K562 (cell line): Measurements from ENCODE around the gene ACTN1. TPM values are rescaled to one million over a fixed set of nuclear protein-coding genes. Genes with fewer than 3 reads are reported as not detected.
"Not testable (repeated sequence)": the region's sequence is repeated elsewhere in the genome, so short reads cannot be mapped to it uniquely, and the experiment has no call there.

ENCODE experiments used
- ATAC-seq: fragments of 200-7000 bp; cut with Tn5 transposase; 3 replicates; pipeline ENCODE4 v1.9.1; 2020; ENCODE audit warnings: moderate library complexity
- BruUV-seq: library from RNA; stranded (reverse); fragments of 400-500 nt; replicated peaks from 2 replicates; lab custom pipeline; 2021; lab: Mats Ljungman, UMichigan
- CTCF ChIA-PET: fragments of 300-600 bp; formaldehyde crosslinking; extraction: SDS; loops from one replicate; lab custom pipeline; 2021; ENCODE audit warnings: low intra/inter-chr PET ratio; lab: Yijun Ruan, JAX
- POLR2A ChIA-PET: fragments of 300-600, 350-650 bp; sonication (Branson Sonifier 250); formaldehyde crosslinking; extraction: SDS; loops from one replicate; lab custom pipeline; 2021; ENCODE audit warnings: antibody characterized with exemption, inconsistent platforms; lab: Yijun Ruan, JAX
- DNase-seq, 4 experiments: peaks; one replicate each; pipeline versions ENCODE4 v3.0.0 to v3.0.0-alpha.2; 2011 to 2018; ENCODE audit warnings: low spot score in 3 of 4, mixed read lengths in 3 of 4; ENCODE audit errors: extremely low read depth in 1 of 4
- FAIRE-seq: peaks from 2 replicates; lab custom pipeline; 2011; peaks lifted over from hg19 to GRCh38; lab: Jason Lieb, UNC
- H2AFZ ChIP-seq: 2 replicates; pipeline ENCODE4 v1.6.0; 2011; ENCODE audit warnings: low read depth, low read length, control low read depth, inconsistent platforms
- H3K27ac ChIP-seq: fragments of 200-600 bp; 3 replicates; pipeline ENCODE4 v1.8.0; 2011; ENCODE audit warnings: low read depth, mild to moderate bottlenecking, control low read depth, inconsistent platforms, low read length, moderate library complexity, mixed read lengths; ENCODE audit errors: extremely low read depth
- H3K27me3 ChIP-seq, 2 experiments: fragments of 300-600 bp in 1 of 2; 2 replicates in 1 of 2; 3 replicates in 1 of 2; pipeline versions ENCODE4 v1.6.0 to v1.8.0; 2011; ENCODE audit warnings: inconsistent platforms in 2 of 2, low read length in 2 of 2, mild to moderate bottlenecking in 1 of 2, mixed read lengths in 1 of 2, moderate library complexity in 1 of 2; ENCODE audit not compliant: control insufficient read depth in 2 of 2, insufficient read depth in 2 of 2
- H3K36me3 ChIP-seq: fragments of 300-600 bp; 3 replicates; pipeline ENCODE4 v1.8.0; 2011; ENCODE audit warnings: mild to moderate bottlenecking, low read length, inconsistent platforms; ENCODE audit not compliant: control insufficient read depth, insufficient read depth
- H3K4me1 ChIP-seq, 2 experiments: fragments of 200-600 bp in 1 of 2; replicated peaks in 1 of 2; 2 replicates in 1 of 2; 3 replicates in 1 of 2; pipeline versions ENCODE4 v1.5.1 to v1.8.0; 2011; ENCODE audit warnings: inconsistent platforms in 2 of 2, low read length in 2 of 2, mild to moderate bottlenecking in 1 of 2, mixed read lengths in 1 of 2, moderate library complexity in 1 of 2; ENCODE audit not compliant: control insufficient read depth in 2 of 2, insufficient read depth in 2 of 2
- H3K4me2 ChIP-seq: 2 replicates; pipeline ENCODE4 v1.6.1; 2011; ENCODE audit warnings: low read length, control low read depth, inconsistent platforms, mixed read lengths; ENCODE audit not compliant: insufficient read depth
- H3K4me3 ChIP-seq: fragments of 200-600 bp; sonication (generic), shearing (Covaris generic); 2 replicates; pipeline ENCODE4 v1.5.1; 2016; ENCODE audit warnings: control low read depth, inconsistent platforms
- H3K79me2 ChIP-seq: fragments of 200-600 bp; 3 replicates; pipeline ENCODE4 v1.8.0; 2011; ENCODE audit warnings: low read length, inconsistent platforms; ENCODE audit not compliant: control insufficient read depth, insufficient read depth
- H3K9ac ChIP-seq, 2 experiments: 2 replicates each; pipeline versions ENCODE4 v1.6.0 to v1.6.1; 2011; ENCODE audit warnings: low read depth in 2 of 2, low read length in 2 of 2, control low read depth in 1 of 2, inconsistent platforms in 1 of 2, mild to moderate bottlenecking in 1 of 2, mixed read lengths in 1 of 2; ENCODE audit not compliant: insufficient read depth in 1 of 2
- H3K9me1 ChIP-seq: one replicate; pipeline ENCODE4 v1.6.0; 2011; ENCODE audit warnings: inconsistent platforms, mild to moderate bottlenecking, low read length, moderate library complexity; ENCODE audit not compliant: control insufficient read depth, insufficient read depth
- H3K9me3 ChIP-seq: replicated peaks from 2 replicates; pipeline ENCODE4 v1.5.1; 2011; ENCODE audit warnings: low read depth, low read length, inconsistent platforms; ENCODE audit not compliant: control insufficient read depth, insufficient read depth
- H4K20me1 ChIP-seq: replicated peaks from 2 replicates; pipeline ENCODE4 v1.6.1; 2011; ENCODE audit warnings: low read length, inconsistent platforms, mixed read lengths; ENCODE audit not compliant: control insufficient read depth, insufficient read depth
- ARHGAP35 ChIP-seq: fragments of 450-650 bp; IDR thresholded peaks from 2 replicates; pipeline ENCODE4 v1.6.1; 2018; ENCODE audit not compliant: partially characterized antibody
- CTCFL ChIP-seq: IDR thresholded peaks from 2 replicates; pipeline ENCODE4 v1.6.1; 2011; ENCODE audit warnings: borderline replicate concordance, low read depth, mild to moderate bottlenecking, moderate library complexity, low read length; ENCODE audit not compliant: insufficient read depth, poor library complexity, severe bottlenecking
- ZKSCAN1 ChIP-seq: fragments of 150-350 bp; IDR thresholded peaks from 2 replicates; pipeline ENCODE4 v1.6.1; 2016; ENCODE audit warnings: low read depth, low read length
- ZNF717 ChIP-seq: fragments of 250-450 bp; sonication (Bioruptor Pico); IDR thresholded peaks from 2 replicates; pipeline ENCODE4 v1.5.0; 2021
- WGBS: fragments of 100-300 bp; shearing (Covaris generic); methylation state at CpG from one replicate; pipeline ENCODE4 v1.1.6; 2016; ENCODE audit warnings: low coverage, mixed read lengths; ENCODE audit not compliant: insufficient coverage; ENCODE audit errors: missing lambda C conversion rate; 5-methylcytosine and 5-hydroxymethylcytosine counted together
- in situ Hi-C: fragments of 300-500 bp; cut with MboI; formaldehyde crosslinking; loops from 4 replicates; pipeline ENCODE4 v1.15.0; 2018; ENCODE audit warnings: inconsistent platforms, mixed read lengths
- intact Hi-C: fragments of 100-400 bp; cut with micrococcal nuclease; formaldehyde crosslinking; loops from 2 replicates; pipeline ENCODE4 v1.14.2; 2022
- polyA plus RNA-seq, 8 experiments: library from polyadenylated mRNA; depleted of rRNA in 4 of 8; stranded (reverse) in 5 of 8; unstranded in 3 of 8; fragments of >200 nt; fragmentation: Nextera tagmentation in 2 of 8; fragmentation: Illumina TruSeq in 1 of 8; extraction: Ambion mirVana in 2 of 8; extraction: Trizol in 1 of 8; gene quantifications; 2 replicates each; pipeline versions ENCODE4 v1.2.1 to v1.2.3, GENCODE V29; 2011 to 2014; ENCODE audit warnings: inconsistent platforms in 1 of 8, missing spikeins in 1 of 8
- total RNA-seq, 7 experiments: library from RNA; depleted of rRNA in 6 of 7; stranded (reverse); fragments of >200 nt in 6 of 7; fragmentation: Illumina TruSeq in 2 of 7; extraction: Trizol in 2 of 7; gene quantifications; 2 replicates each; pipeline versions ENCODE4 v1.2.1 to v1.2.3, GENCODE V29; 2011 to 2021; ENCODE audit warnings: low replicate concordance in 1 of 7
- TF ChIP-seq, protein P1 (sequence below): IDR thresholded peaks from 2 replicates; pipeline ENCODE4 v1.6.1; 2016; ENCODE audit warnings: missing genetic modification characterization, missing compliant biosample characterization

ACTN1 gene
- total and polyA plus RNA-seq, 9 of the 15 experiments (the other 6 are each of a cell fraction or from before 2014, with no cell fraction given) = 2.2 to 67.7 (median 34.5) TPM

DNA sequence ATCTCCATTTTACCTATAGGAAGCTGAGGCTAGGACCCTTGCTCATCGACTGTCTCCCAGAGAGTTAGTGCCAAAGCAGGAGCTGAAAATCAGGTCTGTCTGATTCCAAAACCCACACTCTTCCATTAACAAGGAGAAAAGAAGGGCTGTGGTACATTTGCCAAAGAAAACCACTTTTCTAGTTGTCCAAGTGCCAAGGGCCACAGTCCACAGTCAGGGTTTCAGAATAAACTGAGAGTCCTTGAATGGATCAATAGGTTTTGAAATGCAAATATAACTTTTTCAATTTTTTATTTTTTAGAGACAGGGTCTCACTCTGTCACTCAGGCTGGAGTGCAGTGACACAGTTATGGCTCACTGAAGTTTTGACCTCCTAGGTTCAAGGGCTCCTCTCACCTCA lies 130.8 kb downstream of the ACTN1 start:
- H3K9me3 ChIP-seq = 0 out of 2 replicates have a peak, but pooled peaks cover 1% of the 10 kb centered on the region
- TF ChIP-seq ZKSCAN1 (no peak), CTCFL (no peak), ARHGAP35 (no peak), ZNF717 (no peak)
- TF ChIP-seq, protein P1, sequence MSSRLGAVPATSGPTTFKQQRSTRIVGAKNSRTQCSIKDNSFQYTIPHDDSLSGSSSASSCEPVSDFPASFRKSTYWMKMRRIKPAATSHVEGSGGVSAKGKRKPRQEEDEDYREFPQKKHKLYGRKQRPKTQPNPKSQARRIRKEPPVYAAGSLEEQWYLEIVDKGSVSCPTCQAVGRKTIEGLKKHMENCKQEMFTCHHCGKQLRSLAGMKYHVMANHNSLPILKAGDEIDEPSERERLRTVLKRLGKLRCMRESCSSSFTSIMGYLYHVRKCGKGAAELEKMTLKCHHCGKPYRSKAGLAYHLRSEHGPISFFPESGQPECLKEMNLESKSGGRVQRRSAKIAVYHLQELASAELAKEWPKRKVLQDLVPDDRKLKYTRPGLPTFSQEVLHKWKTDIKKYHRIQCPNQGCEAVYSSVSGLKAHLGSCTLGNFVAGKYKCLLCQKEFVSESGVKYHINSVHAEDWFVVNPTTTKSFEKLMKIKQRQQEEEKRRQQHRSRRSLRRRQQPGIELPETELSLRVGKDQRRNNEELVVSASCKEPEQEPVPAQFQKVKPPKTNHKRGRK (tag) = no peak
- no peak overlapping the region for H3K27ac ChIP-seq
- no TSS peak for BruUV-seq
- no peak overlapping the region for H2AFZ ChIP-seq
- no peak for ATAC-seq
- WGBS = 17% methylated on average over 1 of the region's 1 CpG
- no peaks in the 10 kb centered on the region for H3K79me2 ChIP-seq
- no peaks in the 10 kb centered on the region for H3K27me3 ChIP-seq
- FAIRE-seq = no peak
- no peaks in the 10 kb centered on the region for H3K9me1 ChIP-seq
- no peak overlapping the region for H3K9ac ChIP-seq
- CTCF ChIA-PET = no interaction called here
- in situ Hi-C loops = no loop called here
- intact Hi-C loops = no loop called here
- H3K4me2 ChIP-seq = no peak overlapping the region
- POLR2A ChIA-PET = interaction anchor here (0.8 kb wide), 1 partner anchor 10 kb away, joined by 3 read pairs; no protein-coding TSS in a partner anchor
- H3K36me3 ChIP-seq = no peaks in the 10 kb centered on the region
- H3K4me1 ChIP-seq = no peaks in the 10 kb centered on the region; a peak in 2 of 5 replicates
- no peak overlapping the region for H3K4me3 ChIP-seq
- no peak for DNase-seq
- H4K20me1 ChIP-seq = no peaks in the 10 kb centered on the region

- H3K4me2 ChIP-seq, H3K9me3 ChIP-seq, FAIRE-seq, H3K36me3 ChIP-seq, CTCF ChIA-PET, H3K9me1 ChIP-seq, H3K4me3 ChIP-seq, DNase-seq, H2AFZ ChIP-seq, BruUV-seq, H3K9ac ChIP-seq, POLR2A ChIA-PET, H4K20me1 ChIP-seq, H3K79me2 ChIP-seq, H3K27ac ChIP-seq, in situ Hi-C loops, intact Hi-C loops, H3K27me3 ChIP-seq, H3K4me1 ChIP-seq, ATAC-seq: not testable (repeated sequence)
- 47% methylated on average over 4 of the region's 4 CpGs for WGBS
Measured at GRCh38 chr14:68847640-68848039, 131.5 kb downstream of the ACTN1 start.
